Measurements from ENCODE around the gene FLOT1.
A peak's percentile ranks its signal among the peaks of the same experiment; 100 is the strongest.

Gene FLOT1

DNA sequence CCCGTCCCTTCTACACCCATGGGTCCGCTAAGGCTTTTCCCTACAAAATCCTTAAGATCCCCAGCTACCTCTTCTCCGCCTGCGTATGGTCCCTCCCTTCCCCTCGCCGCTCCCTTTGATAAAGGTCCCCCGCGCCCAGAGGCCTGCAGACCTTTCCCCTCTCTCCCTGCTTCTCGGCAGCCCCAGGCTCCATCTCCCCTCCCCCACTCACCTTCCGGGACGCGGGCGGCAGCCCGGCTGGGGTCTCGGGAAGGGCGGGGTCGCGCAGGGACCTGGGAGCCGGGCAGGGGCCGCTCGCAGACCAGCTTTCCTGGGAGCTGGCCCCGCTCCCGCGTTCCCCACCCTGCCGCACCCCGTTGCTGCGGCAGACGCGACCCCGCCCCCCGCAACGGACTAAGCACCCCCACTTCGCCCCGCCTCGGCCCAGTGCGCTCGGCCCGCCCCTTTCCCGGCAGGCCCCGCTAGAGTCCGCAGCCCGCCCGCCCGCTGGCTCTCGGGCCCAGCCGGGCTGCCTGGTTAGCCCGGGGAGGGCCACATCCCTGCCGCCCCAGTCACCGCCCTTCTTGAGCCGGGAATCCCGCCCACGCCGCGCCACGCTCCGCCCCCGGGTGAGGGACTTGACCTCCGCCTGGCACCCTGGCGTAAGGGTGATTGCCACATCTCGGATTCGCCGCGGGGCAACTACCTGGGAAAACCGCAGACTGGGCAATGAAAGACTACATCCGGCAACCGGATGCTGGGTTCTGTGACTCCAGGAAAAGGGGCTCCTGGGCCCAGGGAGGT is at the start of gene FLOT1:
Gene FLOT1 (minus strand): TSS at position 372 of the 783 bp plus-strand sequence. CDS start 498 bp downstream, outside the sequence.
- DNase-seq (ENCODE audit: low spot score): peak; percentile 96

- no peak for DNase-seq (ENCODE audit: low spot score)
These were observed 48.4 kb upstream of the FLOT1 start for GRCh38 chr6:30790724-30791383.

DNA sequence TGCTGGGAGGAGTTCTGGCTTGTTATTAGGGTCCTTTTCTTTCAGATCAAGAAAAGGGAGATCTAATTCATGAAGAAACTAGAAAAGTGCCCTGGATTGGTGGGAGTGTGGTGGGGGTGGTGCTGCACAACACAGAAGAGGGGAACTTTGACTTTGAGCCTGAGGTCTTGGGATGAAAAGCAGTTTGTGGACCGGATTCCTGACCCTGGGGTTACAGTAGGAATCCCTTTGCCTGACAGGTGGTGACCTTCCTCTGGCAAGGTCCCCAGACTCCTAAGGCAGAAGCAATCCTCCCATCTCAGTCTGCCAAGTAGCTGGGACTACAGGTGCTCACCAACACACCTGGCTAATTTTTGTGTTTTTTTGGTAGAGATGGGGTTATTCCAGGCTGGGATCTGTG is 47.1 kb upstream of the FLOT1 start:
- DNase-seq (ENCODE audit: low spot score): no peak

GRCh38 chr6:30787954-30788353 is 45.5 kb upstream of the FLOT1 start:
- DNase-seq (ENCODE audit: low spot score): peak; percentile 46

DNA sequence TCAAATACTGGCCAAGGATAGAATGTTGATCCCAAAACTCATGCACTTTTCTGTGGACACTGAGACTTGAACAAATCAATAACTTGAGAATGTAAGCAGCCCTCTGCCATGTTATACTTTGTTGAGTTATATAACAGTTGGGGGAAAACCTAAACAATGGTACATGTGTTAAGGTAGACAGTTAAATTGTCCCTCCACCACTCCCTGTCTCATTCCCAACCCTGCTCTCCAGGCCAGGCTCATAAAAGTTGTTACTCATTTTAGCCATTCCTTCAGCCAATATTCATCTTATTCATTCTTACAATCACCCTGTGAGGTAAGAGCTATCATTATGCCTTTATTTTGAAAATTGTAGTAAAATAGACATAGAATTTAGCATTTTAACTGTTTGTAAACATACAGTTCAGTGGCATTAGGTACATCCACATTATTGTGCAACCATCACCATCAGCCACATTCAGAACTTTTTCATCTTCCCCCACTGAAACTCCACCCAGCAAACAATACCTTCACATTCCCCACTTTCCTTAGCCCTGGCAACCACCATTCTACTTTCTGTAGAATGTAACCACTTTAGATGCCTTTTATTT is 40.0 kb upstream of the FLOT1 start:
- DNase-seq (ENCODE audit: low spot score): peak; percentile 60

DNA sequence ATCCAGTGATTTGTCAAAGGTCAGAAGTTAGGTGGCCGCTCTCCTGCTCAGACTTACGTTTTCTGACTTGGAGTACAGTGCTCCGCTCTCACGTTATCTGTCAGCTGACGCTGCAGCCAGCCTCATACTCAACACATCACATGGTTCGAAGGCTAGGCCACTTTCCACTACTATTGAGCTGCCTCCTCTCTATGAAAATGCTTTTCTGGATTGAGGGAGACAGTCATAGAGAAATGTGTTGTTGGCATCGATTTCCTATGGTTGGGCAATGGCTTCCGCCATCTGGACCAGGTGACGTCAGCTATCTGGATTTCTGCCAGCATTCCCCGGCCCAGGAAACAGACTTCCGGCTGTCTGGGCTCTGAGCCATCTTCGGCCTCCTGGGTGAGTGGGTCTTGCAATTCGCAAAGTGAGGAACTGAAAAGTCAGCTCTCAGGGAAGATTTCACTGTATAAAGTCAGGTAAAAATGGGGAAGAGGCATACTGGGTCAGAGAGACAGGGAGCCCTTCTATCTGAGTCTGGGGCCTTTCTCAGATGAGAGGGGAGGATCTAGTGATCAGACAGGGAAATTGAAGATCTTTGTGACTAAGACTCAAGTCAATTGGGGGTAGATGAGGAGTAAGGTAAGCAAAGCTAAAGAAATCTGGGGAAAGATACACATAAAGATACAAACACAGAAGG is 39.4 kb upstream of the FLOT1 start:
- DNase-seq (ENCODE audit: low spot score): peak; percentile 90

DNA sequence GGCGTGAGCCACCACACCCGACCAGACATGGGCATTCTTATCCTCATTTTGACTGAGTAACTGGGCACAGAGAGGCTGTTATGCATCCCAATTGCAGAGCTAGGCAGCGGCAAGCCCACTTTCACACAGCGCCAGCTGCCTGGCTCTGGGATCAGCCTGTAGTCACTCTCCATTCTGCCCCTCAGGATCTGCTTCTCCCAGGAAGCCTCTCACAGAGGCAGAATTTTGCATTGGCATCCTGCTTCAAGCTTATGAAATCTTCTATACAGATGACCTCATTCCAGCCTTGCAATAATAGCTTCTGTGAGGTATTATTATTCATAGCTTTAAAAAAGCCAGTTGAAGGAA is 38.9 kb upstream of the FLOT1 start:
- no peak for DNase-seq (ENCODE audit: low spot score)

GRCh38 chr6:30780642-30780920 is 38.1 kb upstream of the FLOT1 start:
- DNase-seq (ENCODE audit: low spot score): no peak

GRCh38 chr6:30779850-30780641 is 37.6 kb upstream of the FLOT1 start:
- DNase-seq (ENCODE audit: low spot score): no peak

DNA sequence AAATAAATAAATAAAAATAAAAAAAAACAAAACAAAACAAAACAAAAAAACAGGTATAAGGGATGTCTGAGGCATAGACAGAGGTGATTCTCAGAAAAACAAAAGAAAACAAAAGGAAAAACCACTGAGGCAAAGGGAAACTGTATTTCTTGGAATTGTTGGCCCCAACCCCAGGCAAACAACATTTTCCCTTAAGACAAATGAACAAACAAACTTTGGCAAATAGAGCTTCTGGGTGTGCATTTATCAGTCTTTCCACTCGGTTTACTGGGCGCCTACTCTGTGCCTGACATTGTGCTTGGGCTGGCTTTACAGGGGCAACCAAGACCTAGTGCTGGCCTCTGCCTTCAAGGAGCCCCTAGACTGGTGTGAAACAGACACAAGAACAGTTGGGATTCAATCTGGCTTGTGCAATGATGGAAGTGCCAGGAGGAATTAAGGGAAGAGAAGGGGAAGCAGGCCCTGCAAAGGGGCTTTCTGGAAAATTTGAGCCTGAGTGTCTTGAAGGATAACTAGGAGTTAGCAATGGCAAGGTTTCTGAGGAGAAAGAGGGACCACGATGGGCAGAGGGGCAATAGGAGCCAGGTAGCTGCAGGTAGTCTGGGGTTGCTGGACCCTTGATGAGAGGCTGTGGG is 35.6 kb upstream of the FLOT1 start:
- DNase-seq (ENCODE audit: low spot score): no peak

GRCh38 chr6:30777155-30777485 is 34.6 kb upstream of the FLOT1 start:
- no peak for DNase-seq (ENCODE audit: low spot score)

DNA sequence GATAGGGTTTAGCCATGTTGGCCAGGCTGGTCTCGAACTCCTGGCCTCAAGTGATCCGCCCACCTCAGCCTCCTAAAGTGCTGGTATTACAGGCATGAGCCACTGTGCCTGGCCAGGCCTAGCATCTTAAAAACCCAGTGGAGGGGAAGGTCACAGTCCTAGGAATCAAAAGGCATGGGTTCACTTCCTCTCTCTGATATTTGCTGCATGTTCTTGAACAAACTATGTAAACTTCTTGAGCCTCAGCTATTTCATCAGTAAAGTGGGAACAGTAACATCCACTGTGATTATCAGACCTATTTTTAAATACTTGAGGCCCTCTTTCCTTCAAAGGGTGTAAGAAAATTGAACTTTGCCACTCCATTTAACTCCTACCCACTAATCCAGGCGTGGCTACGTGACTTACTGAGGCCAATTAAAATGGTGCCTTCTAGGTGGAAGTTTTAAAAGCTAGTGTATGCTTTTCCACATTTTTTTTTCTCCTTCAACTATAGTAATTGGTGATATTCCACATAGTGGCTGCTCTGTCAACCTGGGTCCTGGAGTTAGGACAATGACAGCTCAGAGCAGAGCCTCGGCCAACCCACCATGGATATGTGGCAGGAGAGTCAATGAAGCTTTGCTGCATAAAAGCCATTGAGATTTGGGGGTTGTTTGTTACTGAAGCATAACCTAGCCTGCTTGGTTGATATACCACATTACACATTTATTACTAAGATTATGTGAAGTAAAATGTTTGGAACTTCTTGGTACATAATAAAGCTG is 34.1 kb upstream of the FLOT1 start:
- DNase-seq (ENCODE audit: low spot score): no peak

DNA sequence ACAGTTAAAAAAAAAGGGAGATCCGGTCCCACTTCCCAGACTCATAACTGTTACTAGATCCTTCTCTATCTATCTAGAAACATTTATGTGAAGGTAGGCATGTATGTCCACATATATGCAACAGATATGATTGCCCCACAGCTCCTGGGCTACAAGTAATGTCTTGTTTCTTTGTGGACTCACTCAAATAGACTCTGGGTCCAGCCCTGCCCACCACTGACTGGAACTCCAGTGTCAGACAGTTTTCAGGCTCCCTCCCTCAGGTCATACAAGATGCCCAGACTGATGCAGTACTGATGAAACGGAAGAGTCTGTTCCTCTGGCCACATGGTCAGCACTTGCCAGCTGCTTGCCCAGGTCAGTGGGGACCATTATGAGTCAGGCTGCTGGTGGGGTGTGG is 32.6 kb upstream of the FLOT1 start:
- DNase-seq (ENCODE audit: low spot score): no peak

DNA sequence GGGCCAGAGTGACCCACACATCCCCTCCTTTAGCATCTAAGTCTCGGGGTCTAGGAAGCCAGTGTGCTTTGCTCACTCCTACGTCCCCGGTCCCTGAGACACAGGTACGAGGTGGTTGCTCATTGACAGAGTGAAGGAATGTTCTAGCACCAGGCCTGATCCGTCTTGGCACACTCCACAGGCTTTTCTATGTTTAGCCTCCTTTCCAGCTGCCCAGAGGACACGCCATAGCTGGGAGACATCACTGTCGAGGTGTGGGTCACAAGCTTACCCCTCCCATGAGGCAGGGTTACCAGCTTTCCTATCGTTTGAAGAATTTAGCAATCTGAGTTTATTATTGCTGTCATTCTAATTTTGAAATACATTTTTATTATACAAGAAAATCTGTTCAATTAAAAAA is 32.2 kb upstream of the FLOT1 start:
- no peak for DNase-seq (ENCODE audit: low spot score)

DNA sequence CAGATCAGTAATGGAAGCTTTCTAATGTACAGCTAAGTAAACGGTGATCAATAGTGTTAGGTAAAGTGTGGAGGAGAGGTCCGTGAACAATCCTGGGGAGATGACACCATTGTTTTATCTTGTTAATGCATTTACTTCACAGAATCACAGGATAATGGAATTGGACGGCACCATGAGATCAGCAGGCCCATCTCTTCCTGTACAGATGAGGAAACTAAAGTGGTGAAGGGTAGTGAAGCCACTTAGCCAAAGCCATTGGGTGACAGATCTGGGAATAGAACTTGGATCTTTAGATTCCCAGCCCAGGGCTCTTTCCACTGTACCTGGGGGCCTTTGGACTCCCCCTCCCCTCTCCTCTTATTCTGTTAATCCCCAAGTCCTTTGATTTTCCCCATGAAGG is 28.1 kb upstream of the FLOT1 start:
- DNase-seq (ENCODE audit: low spot score): no peak

DNA sequence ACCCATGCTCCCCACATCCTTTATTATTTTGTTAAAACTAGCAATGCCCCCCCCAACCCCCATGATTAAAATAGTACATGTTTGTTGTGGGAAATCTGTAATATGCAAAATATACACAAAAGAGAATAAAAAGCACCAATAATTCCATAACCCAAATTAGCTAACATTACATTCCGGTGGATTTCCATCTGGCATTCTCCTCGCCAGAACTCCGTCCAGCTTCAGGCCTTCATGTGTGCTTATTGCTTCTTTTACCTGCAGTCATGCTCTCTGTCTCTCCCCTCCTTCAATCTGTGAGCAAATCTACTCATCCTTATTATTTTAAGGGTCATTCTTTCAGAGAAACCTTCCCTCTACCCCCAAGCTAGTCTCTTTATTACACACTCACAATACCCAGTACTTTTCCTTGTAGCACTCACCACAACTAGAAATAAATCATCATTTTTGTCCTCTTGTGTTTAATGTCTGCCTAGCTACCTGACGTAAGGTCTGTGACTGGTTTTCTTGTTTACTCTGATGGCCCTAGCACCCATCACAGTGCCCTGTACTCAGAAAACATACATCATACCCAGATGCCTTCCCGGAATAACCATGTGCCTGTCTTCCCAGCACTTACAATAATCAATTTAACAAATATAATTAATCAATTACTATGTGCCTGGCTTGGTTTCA is 27.5 kb upstream of the FLOT1 start:
- peak; percentile 24 for DNase-seq (ENCODE audit: low spot score)

GRCh38 chr6:30769088-30769852 is 26.8 kb upstream of the FLOT1 start:
- DNase-seq (ENCODE audit: low spot score): peak; percentile 96

DNA sequence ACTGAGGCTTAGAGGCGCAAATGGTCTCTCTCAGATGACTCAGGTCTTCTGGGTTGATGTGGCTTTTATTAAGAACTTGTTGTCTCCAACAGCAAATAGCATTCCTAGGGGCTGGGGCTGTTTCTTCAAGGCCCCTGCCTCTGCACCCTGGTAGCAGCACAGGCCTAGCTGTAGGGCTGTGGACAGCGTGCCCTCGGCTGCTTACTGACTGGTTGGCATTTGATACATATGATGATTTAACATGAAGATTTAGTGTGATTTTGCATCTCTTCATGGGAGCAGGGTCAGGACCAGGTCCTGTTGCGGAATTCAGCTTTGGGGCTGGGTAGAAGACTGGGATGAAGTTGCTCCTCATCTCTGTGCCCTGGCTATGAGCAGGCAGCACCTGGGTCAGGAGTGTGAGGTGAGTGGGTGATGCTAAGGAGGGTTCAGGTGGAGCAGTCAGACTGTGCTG is 26.2 kb upstream of the FLOT1 start:
- no peak for DNase-seq (ENCODE audit: low spot score)

DNA sequence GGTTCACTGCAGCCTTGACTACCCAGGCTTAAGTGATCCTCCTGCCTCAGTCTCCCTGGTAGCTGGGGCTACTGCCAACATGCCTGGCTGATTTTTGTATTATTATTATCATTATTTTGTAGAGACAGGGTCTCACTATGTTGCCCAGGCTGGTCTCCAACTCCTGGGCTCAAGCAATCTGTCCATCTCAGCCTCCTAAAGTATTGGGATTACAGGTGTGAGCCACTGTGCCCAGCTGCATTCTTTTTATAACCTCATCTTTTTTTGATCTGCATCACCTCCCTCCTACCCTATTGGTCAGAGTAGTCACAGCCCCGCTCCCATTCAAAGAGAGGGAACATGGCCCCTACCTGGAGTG is 25.4 kb upstream of the FLOT1 start:
- no peak for DNase-seq (ENCODE audit: low spot score)
